Measurements from ENCODE around the gene SLC26A1.

SLC26A1 gene

GRCh38 chr4:1027915-1028238 lies 34.7 kb upstream of the SLC26A1 start:
- Histone ChIP-seq H3K4me3 (ENCODE audit: extremely low read depth, insufficient read depth, low read length, poor library complexity, severe bottlenecking) (no peak overlapping the region), H3K9me3 (ENCODE audit: control insufficient read depth, low read length) (no peaks in the 10 kb centered on the region), H3K27ac (ENCODE audit: low read depth, low read length, severe bottlenecking) (no peak overlapping the region), H3K36me3 (ENCODE audit: control insufficient read depth, insufficient read depth, low read length) (peaks cover 16% of the 10 kb centered on the region), H3K4me1 (ENCODE audit: control insufficient read depth, insufficient read depth, low read length, poor library complexity, severe bottlenecking) (no peaks in the 10 kb centered on the region)
- 77 to 81% methylated on average over 8 to 9 of the region's 9 CpGs for WGBS, 2 experiments (ENCODE audit: insufficient coverage in 2 of 2)

- no peak overlapping the region for H3K27ac ChIP-seq (ENCODE audit: low read depth, low read length, severe bottlenecking)
- H3K36me3 ChIP-seq (ENCODE audit: control insufficient read depth, insufficient read depth, low read length) = peaks cover 16% of the 10 kb centered on the region
- H3K4me1 ChIP-seq (ENCODE audit: control insufficient read depth, insufficient read depth, low read length, poor library complexity, severe bottlenecking) = no peaks in the 10 kb centered on the region
- H3K9me3 ChIP-seq (ENCODE audit: control insufficient read depth, low read length) = no peaks in the 10 kb centered on the region
- H3K4me3 ChIP-seq (ENCODE audit: extremely low read depth, insufficient read depth, low read length, poor library complexity, severe bottlenecking) = no peak overlapping the region
- 84 to 85% methylated on average over 24 to 26 of the region's 26 CpGs for WGBS, 2 experiments (ENCODE audit: insufficient coverage in 2 of 2)
Observed at GRCh38 chr4:1027219-1027914, 34.2 kb upstream of the SLC26A1 start.

GRCh38 chr4:1026115-1026514 lies 32.9 kb upstream of the SLC26A1 start:
- no peaks in the 10 kb centered on the region for H3K4me1 ChIP-seq (ENCODE audit: control insufficient read depth, insufficient read depth, low read length, poor library complexity, severe bottlenecking)
- peaks cover 16% of the 10 kb centered on the region for H3K36me3 ChIP-seq (ENCODE audit: control insufficient read depth, insufficient read depth, low read length)
- WGBS, 2 experiments (ENCODE audit: insufficient coverage in 2 of 2) = 62 to 64% methylated on average over 16 to 17 of the region's 17 CpGs
- H3K4me3 ChIP-seq (ENCODE audit: extremely low read depth, insufficient read depth, low read length, poor library complexity, severe bottlenecking) = no peak overlapping the region
- H3K27ac ChIP-seq (ENCODE audit: low read depth, low read length, severe bottlenecking) = no peak overlapping the region
- no peaks in the 10 kb centered on the region for H3K9me3 ChIP-seq (ENCODE audit: control insufficient read depth, low read length)

GRCh38 chr4:1024882-1025545 lies 31.8 kb upstream of the SLC26A1 start:
- WGBS, 2 experiments (ENCODE audit: insufficient coverage in 2 of 2) = 94 to 98% methylated on average over 13 to 23 of the region's 32 CpGs
- Histone ChIP-seq H3K9me3 (ENCODE audit: control insufficient read depth, low read length) (no peaks in the 10 kb centered on the region), H3K36me3 (ENCODE audit: control insufficient read depth, insufficient read depth, low read length) (peaks cover 16% of the 10 kb centered on the region), H3K4me1 (ENCODE audit: control insufficient read depth, insufficient read depth, low read length, poor library complexity, severe bottlenecking) (peaks cover 4% of the 10 kb centered on the region), H3K4me3 (ENCODE audit: extremely low read depth, insufficient read depth, low read length, poor library complexity, severe bottlenecking) (no peak overlapping the region), H3K27ac (ENCODE audit: low read depth, low read length, severe bottlenecking) (no peak overlapping the region)

GRCh38 chr4:1023895-1024740 lies 30.9 kb upstream of the SLC26A1 start:
- 96% methylated on average over 57 to 61 of the region's 83 CpGs for WGBS, 2 experiments (ENCODE audit: insufficient coverage in 2 of 2)
- peaks cover 16% of the 10 kb centered on the region for H3K36me3 ChIP-seq (ENCODE audit: control insufficient read depth, insufficient read depth, low read length)
- H3K9me3 ChIP-seq (ENCODE audit: control insufficient read depth, low read length) = no peaks in the 10 kb centered on the region
- no peak overlapping the region for H3K27ac ChIP-seq (ENCODE audit: low read depth, low read length, severe bottlenecking)
- peaks cover 10% of the 10 kb centered on the region for H3K4me1 ChIP-seq (ENCODE audit: control insufficient read depth, insufficient read depth, low read length, poor library complexity, severe bottlenecking)
- no peak overlapping the region for H3K4me3 ChIP-seq (ENCODE audit: extremely low read depth, insufficient read depth, low read length, poor library complexity, severe bottlenecking)

- Histone ChIP-seq H3K36me3 (ENCODE audit: control insufficient read depth, insufficient read depth, low read length) (peaks cover 16% of the 10 kb centered on the region), H3K4me1 (ENCODE audit: control insufficient read depth, insufficient read depth, low read length, poor library complexity, severe bottlenecking) (peaks cover 17% of the 10 kb centered on the region), H3K4me3 (ENCODE audit: extremely low read depth, insufficient read depth, low read length, poor library complexity, severe bottlenecking) (no peak overlapping the region), H3K27ac (ENCODE audit: low read depth, low read length, severe bottlenecking) (no peak overlapping the region), H3K9me3 (ENCODE audit: control insufficient read depth, low read length) (no peaks in the 10 kb centered on the region)
- 87 to 90% methylated on average over 11 to 14 of the region's 20 CpGs for WGBS, 2 experiments (ENCODE audit: insufficient coverage in 2 of 2)
Observed at GRCh38 chr4:1023075-1023640, 30.0 kb upstream of the SLC26A1 start.

- Histone ChIP-seq H3K27ac (ENCODE audit: low read depth, low read length, severe bottlenecking) (no peak overlapping the region), H3K36me3 (ENCODE audit: control insufficient read depth, insufficient read depth, low read length) (peaks cover 16% of the 10 kb centered on the region), H3K4me1 (ENCODE audit: control insufficient read depth, insufficient read depth, low read length, poor library complexity, severe bottlenecking) (peaks cover 21% of the 10 kb centered on the region), H3K4me3 (ENCODE audit: extremely low read depth, insufficient read depth, low read length, poor library complexity, severe bottlenecking) (no peak overlapping the region), H3K9me3 (ENCODE audit: control insufficient read depth, low read length) (no peaks in the 10 kb centered on the region)
- WGBS, 2 experiments (ENCODE audit: insufficient coverage in 2 of 2) = 84 to 85% methylated on average over 18 of the region's 19 CpGs
Observed at GRCh38 chr4:1022739-1023066, 29.5 kb upstream of the SLC26A1 start.

- Histone ChIP-seq H3K9me3 (ENCODE audit: control insufficient read depth, low read length) (no peaks in the 10 kb centered on the region), H3K27ac (ENCODE audit: low read depth, low read length, severe bottlenecking) (no peak overlapping the region), H3K36me3 (ENCODE audit: control insufficient read depth, insufficient read depth, low read length) (peaks cover 16% of the 10 kb centered on the region), H3K4me1 (ENCODE audit: control insufficient read depth, insufficient read depth, low read length, poor library complexity, severe bottlenecking) (peaks cover 23% of the 10 kb centered on the region), H3K4me3 (ENCODE audit: extremely low read depth, insufficient read depth, low read length, poor library complexity, severe bottlenecking) (no peak overlapping the region)
- WGBS, 2 experiments (ENCODE audit: insufficient coverage in 2 of 2) = 91 to 93% methylated on average over 36 to 46 of the region's 46 CpGs
Observed at GRCh38 chr4:1022051-1022738, 29.0 kb upstream of the SLC26A1 start.

- 92 to 97% methylated on average over 17 to 19 of the region's 19 CpGs for WGBS, 2 experiments (ENCODE audit: insufficient coverage in 2 of 2)
- Histone ChIP-seq H3K36me3 (ENCODE audit: control insufficient read depth, insufficient read depth, low read length) (peaks cover 16% of the 10 kb centered on the region), H3K9me3 (ENCODE audit: control insufficient read depth, low read length) (no peaks in the 10 kb centered on the region)
Observed at GRCh38 chr4:1021386-1022050, 28.3 kb upstream of the SLC26A1 start.

More at GRCh38 chr4:1021386-1022050, 28.3 kb upstream of the SLC26A1 start:
- Histone ChIP-seq H3K4me3 (ENCODE audit: extremely low read depth, insufficient read depth, low read length, poor library complexity, severe bottlenecking) (no peak overlapping the region), H3K27ac (ENCODE audit: low read depth, low read length, severe bottlenecking) (no peak overlapping the region), H3K4me1 (ENCODE audit: control insufficient read depth, insufficient read depth, low read length, poor library complexity, severe bottlenecking) (peaks cover 23% of the 10 kb centered on the region)

Measured in mesodermal cell (in vitro differentiated cells).